IMR-90 (cell line): ENCODE measurements around the gene ZEB2.

Experiments
- BHLHE40 ChIP-seq: fragments of 150-350 bp; IDR thresholded peaks from 2 replicates; pipeline ENCODE4 v1.6.1; 2016; ENCODE audit warnings: mild to moderate bottlenecking, low read depth, low read length
- TF ChIP-seq, protein P1 (sequence below): conservative IDR thresholded peaks from 2 replicates; pipeline ENCODE4 v1.5.1; 2012; ENCODE audit warnings: mild to moderate bottlenecking, low read depth, low read length, improper control_type of control experiment

- TF ChIP-seq, protein P1, sequence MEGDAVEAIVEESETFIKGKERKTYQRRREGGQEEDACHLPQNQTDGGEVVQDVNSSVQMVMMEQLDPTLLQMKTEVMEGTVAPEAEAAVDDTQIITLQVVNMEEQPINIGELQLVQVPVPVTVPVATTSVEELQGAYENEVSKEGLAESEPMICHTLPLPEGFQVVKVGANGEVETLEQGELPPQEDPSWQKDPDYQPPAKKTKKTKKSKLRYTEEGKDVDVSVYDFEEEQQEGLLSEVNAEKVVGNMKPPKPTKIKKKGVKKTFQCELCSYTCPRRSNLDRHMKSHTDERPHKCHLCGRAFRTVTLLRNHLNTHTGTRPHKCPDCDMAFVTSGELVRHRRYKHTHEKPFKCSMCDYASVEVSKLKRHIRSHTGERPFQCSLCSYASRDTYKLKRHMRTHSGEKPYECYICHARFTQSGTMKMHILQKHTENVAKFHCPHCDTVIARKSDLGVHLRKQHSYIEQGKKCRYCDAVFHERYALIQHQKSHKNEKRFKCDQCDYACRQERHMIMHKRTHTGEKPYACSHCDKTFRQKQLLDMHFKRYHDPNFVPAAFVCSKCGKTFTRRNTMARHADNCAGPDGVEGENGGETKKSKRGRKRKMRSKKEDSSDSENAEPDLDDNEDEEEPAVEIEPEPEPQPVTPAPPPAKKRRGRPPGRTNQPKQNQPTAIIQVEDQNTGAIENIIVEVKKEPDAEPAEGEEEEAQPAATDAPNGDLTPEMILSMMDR: no peak
- no peak for TF ChIP-seq BHLHE40
These were observed 130.0 kb downstream of the ZEB2 start for GRCh38 chr2:144389930-144390311.
